IMR-90 (cell line): ENCODE measurements around the gene ACSBG1. TPM values are rescaled to one million over a fixed set of nuclear protein-coding genes. Genes with fewer than 3 reads are reported as not detected.

ENCODE experiments used
- ATAC-seq: fragments of 200-7000 bp; cut with Tn5 transposase; 2 replicates; pipeline ENCODE4 v1.9.1; 2020; ENCODE audit warnings: low read depth, mild to moderate bottlenecking, moderate library complexity
- BruUV-seq: library from RNA; stranded (reverse); fragments of 400-500 nt; replicated peaks from 2 replicates; lab custom pipeline; 2021; lab: Mats Ljungman, UMichigan
- CTCF ChIA-PET: fragments of 300-600 bp; formaldehyde crosslinking; extraction: SDS; loops from one replicate; lab custom pipeline; 2021; ENCODE audit warnings: antibody characterized with exemption; lab: Yijun Ruan, JAX
- POLR2A ChIA-PET: fragments of 300-600 bp; sonication (Branson Sonifier 250); formaldehyde crosslinking; loops from one replicate; lab custom pipeline; 2022; ENCODE audit warnings: antibody characterized with exemption; ENCODE audit not compliant: unreplicated experiment; lab: Charles Lee
- DNase-seq: peaks from one replicate; pipeline ENCODE4 v3.0.0; 2013
- H2AFZ ChIP-seq: replicated peaks from 2 replicates; pipeline ENCODE3; 2013; ENCODE audit warnings: low read length, mild to moderate bottlenecking; ENCODE audit not compliant: poor library complexity
- H2AK5ac ChIP-seq: 2 replicates; pipeline ENCODE4 v1.6.1; 2013; ENCODE audit warnings: low read depth, low read length, inconsistent platforms
- H2AK9ac ChIP-seq: replicated peaks from 2 replicates; pipeline ENCODE3; 2013; ENCODE audit warnings: mild to moderate bottlenecking, low read depth, low read length, moderate library complexity; ENCODE audit not compliant: poor library complexity
- H2BK120ac ChIP-seq: 2 replicates; pipeline ENCODE4 v1.6.1; 2013; ENCODE audit warnings: low read depth, low read length, inconsistent platforms
- H2BK15ac ChIP-seq: 3 replicates; pipeline ENCODE4 v1.6.1; 2013; ENCODE audit warnings: low read depth, low read length, inconsistent platforms
- H2BK20ac ChIP-seq: 2 replicates; pipeline ENCODE4 v1.6.1; 2013; ENCODE audit warnings: low read depth, mild to moderate bottlenecking, inconsistent platforms, low read length, moderate library complexity
- H2BK5ac ChIP-seq: 2 replicates; pipeline ENCODE4 v1.6.1; 2013; ENCODE audit warnings: mild to moderate bottlenecking, low read depth, low read length, inconsistent platforms; ENCODE audit not compliant: poor library complexity, severe bottlenecking
- H3K14ac ChIP-seq: replicated peaks from 2 replicates; pipeline ENCODE4 v1.6.1; 2013; ENCODE audit warnings: low read depth, low read length, inconsistent platforms
- H3K18ac ChIP-seq: 2 replicates; pipeline ENCODE4 v1.6.1; 2013; ENCODE audit warnings: low read depth, low read length, control low read depth
- H3K23ac ChIP-seq: 2 replicates; pipeline ENCODE4 v1.6.1; 2013; ENCODE audit warnings: low read depth, low read length, inconsistent platforms
- H3K27ac ChIP-seq: 2 replicates; pipeline ENCODE4 v1.5.1; 2013; ENCODE audit warnings: mild to moderate bottlenecking, control low read depth, low read length; ENCODE audit not compliant: insufficient read depth
- H3K27me3 ChIP-seq: 2 replicates; pipeline ENCODE4 v1.6.1; 2013; ENCODE audit warnings: low read length; ENCODE audit not compliant: control insufficient read depth, insufficient read depth
- H3K36me3 ChIP-seq: 2 replicates; pipeline ENCODE4 v1.6.1; 2013; ENCODE audit warnings: low read length, mixed read lengths; ENCODE audit not compliant: control insufficient read depth, insufficient read depth
- H3K4ac ChIP-seq: 2 replicates; pipeline ENCODE4 v1.6.1; 2013; ENCODE audit warnings: low read depth, low read length, inconsistent platforms
- H3K4me1 ChIP-seq: 2 replicates; pipeline ENCODE4 v1.6.1; 2013; ENCODE audit warnings: low read length, mixed read lengths; ENCODE audit not compliant: control insufficient read depth, insufficient read depth
- H3K4me2 ChIP-seq: 2 replicates; pipeline ENCODE4 v1.6.1; 2013; ENCODE audit warnings: low read depth, mild to moderate bottlenecking, control low read depth, low read length, moderate library complexity
- H3K4me3 ChIP-seq: 2 replicates; pipeline ENCODE4 v1.5.1; 2013; ENCODE audit warnings: low read depth, mild to moderate bottlenecking, control low read depth, low read length, moderate library complexity; ENCODE audit not compliant: insufficient read depth
- H3K56ac ChIP-seq: 2 replicates; pipeline ENCODE4 v1.6.1; 2013; ENCODE audit warnings: low read length, inconsistent platforms; ENCODE audit not compliant: insufficient read depth; ENCODE audit errors: extremely low read depth
- H3K79me1 ChIP-seq, 2 experiments: 2 replicates each; pipeline ENCODE4 v1.6.1; 2013; ENCODE audit warnings: low read length in 2 of 2, inconsistent platforms in 1 of 2, low read depth in 1 of 2
- H3K9ac ChIP-seq: 2 replicates; pipeline ENCODE4 v1.6.1; 2013; ENCODE audit warnings: low read depth, low read length, control low read depth
- H3K9me1 ChIP-seq: 2 replicates; pipeline ENCODE4 v1.6.1; 2013; ENCODE audit warnings: low read length, inconsistent platforms; ENCODE audit not compliant: insufficient read depth
- H3K9me3 ChIP-seq: 2 replicates; pipeline ENCODE4 v1.6.1; 2013; ENCODE audit warnings: low read length; ENCODE audit not compliant: control insufficient read depth, insufficient read depth
- H4K20me1 ChIP-seq: 2 replicates; pipeline ENCODE4 v1.6.1; 2013; ENCODE audit warnings: low read length, inconsistent platforms; ENCODE audit not compliant: insufficient read depth
- H4K5ac ChIP-seq: 2 replicates; pipeline ENCODE4 v1.6.1; 2013; ENCODE audit warnings: mild to moderate bottlenecking, low read depth, low read length, control low read depth
- H4K8ac ChIP-seq, 2 experiments: 2 replicates each; pipeline ENCODE4 v1.6.1; 2013; ENCODE audit warnings: low read depth in 2 of 2, low read length in 2 of 2, control low read depth in 1 of 2, inconsistent platforms in 1 of 2
- H4K91ac ChIP-seq: 2 replicates; pipeline ENCODE4 v1.6.1; 2013; ENCODE audit warnings: low read depth, low read length, inconsistent platforms; ENCODE audit not compliant: insufficient read depth
- BHLHE40 ChIP-seq: fragments of 150-350 bp; IDR thresholded peaks from 2 replicates; pipeline ENCODE4 v1.6.1; 2016; ENCODE audit warnings: mild to moderate bottlenecking, low read depth, low read length
- MAFK ChIP-seq: IDR thresholded peaks from 2 replicates; pipeline ENCODE4 v1.6.1; 2012; ENCODE audit warnings: low read depth, low read length, improper control_type of control experiment
- WGBS, 2 experiments: methylation state at CpG; one replicate each; pipeline versions ENCODE4 v1.1.5 to v1.1.7; 2013; ENCODE audit warnings: missing lambda C conversion rate in 2 of 2; ENCODE audit not compliant: insufficient read length in 1 of 2; ENCODE audit errors: extremely low coverage in 2 of 2; 5-methylcytosine and 5-hydroxymethylcytosine counted together
- dilution Hi-C: fragments of 300-500 bp; cut with HindIII; formaldehyde crosslinking; loops from one replicate; pipeline ENCODE4 v1.14.3; 2018; ENCODE audit warnings: low sequenced_read_pairs; ENCODE audit not compliant: unreplicated experiment
- in situ Hi-C: fragments of 300-500 bp; cut with MboI; formaldehyde crosslinking; loops from 3 replicates; pipeline ENCODE4 v1.14.3; 2019; ENCODE audit warnings: low sequenced_read_pairs, inconsistent platforms, mixed read lengths
- intact Hi-C: fragments of 100-400 bp; cut with micrococcal nuclease; formaldehyde crosslinking; loops from 2 replicates; pipeline ENCODE4 v1.10.0; 2022
- polyA plus RNA-seq, 3 experiments: library from polyadenylated mRNA; depleted of rRNA; stranded (reverse); fragments of >200 nt; gene quantifications; 2 replicates each; pipeline ENCODE4 v1.2.3, GENCODE V29; 2012; ENCODE audit warnings: low replicate concordance in 1 of 3
- total RNA-seq: library from RNA; depleted of rRNA; stranded (reverse); fragments of >200 nt; gene quantifications from 2 replicates; pipeline ENCODE4 v1.2.3, GENCODE V29; 2012

The ACSBG1 gene
- total and polyA plus RNA-seq, 2 of the 4 experiments (the other 2 are of a cell fraction), result 0.02 TPM; not detected in 1

DNA sequence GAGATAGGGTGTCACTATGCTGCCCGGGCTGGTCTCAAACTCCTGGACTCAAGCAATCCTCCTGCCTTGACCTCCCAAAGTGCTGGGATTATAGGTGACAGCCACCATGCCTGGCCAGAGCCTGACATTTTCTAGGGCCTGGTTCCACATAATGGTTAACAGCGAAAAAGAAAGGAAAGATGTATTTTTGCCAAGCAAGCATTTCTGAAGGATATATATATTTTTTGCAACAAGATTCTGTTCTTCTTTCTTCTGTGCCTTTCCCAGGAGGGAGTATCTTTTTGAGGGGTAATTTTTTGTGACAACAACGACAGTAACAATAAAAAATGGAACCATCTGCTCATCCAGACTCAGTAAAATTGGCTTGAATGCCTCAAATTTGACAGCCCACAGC is 21.7 kb upstream of the ACSBG1 start:
- Histone ChIP-seq H3K9me1 (no peaks in the 10 kb centered on the region), H3K14ac (no peak overlapping the region), H2AK9ac (peak overlapping the region; percentile 63), H2BK120ac (no peak overlapping the region), H3K36me3 (no peaks in the 10 kb centered on the region), H3K79me1 (no peaks in the 10 kb centered on the region), H4K20me1 (no peaks in the 10 kb centered on the region), H3K27me3 (peaks cover 29% of the 10 kb centered on the region), H3K4me3 (no peak overlapping the region), H3K56ac (no peak overlapping the region), H2AK5ac (no peak overlapping the region), H3K9ac (no peak overlapping the region), H2BK20ac (no peak overlapping the region), H3K23ac (no peak overlapping the region), H2AFZ (no peak overlapping the region), H3K27ac (no peak overlapping the region), H4K91ac (no peak overlapping the region), H3K18ac (no peak overlapping the region), H2BK5ac (no peak overlapping the region), H4K8ac (no peak overlapping the region), H3K4ac (no peak overlapping the region), H2BK15ac (no peak overlapping the region), H4K5ac (no peak overlapping the region), H3K4me1 (no peaks in the 10 kb centered on the region), H3K9me3 (no peaks in the 10 kb centered on the region), H3K4me2 (no peak overlapping the region)
- DNase-seq, result no peak
- no peak for ATAC-seq
- dilution Hi-C loops, result no loop called here
- POLR2A ChIA-PET, result no interaction called here
- intact Hi-C loops, result no loop called here
- TF ChIP-seq BHLHE40, result no peak
- TF ChIP-seq MAFK, result peak; percentile 52
- BruUV-seq, result no TSS peak
- CTCF ChIA-PET, result no interaction called here
- WGBS, 2 experiments, result no CpG with 5 or more reads among the region's 3 CpGs
- in situ Hi-C loops, result no loop called here
